HepG2 (cell line): ENCODE results near the gene CNDP1. TPM values are rescaled to one million over a fixed set of nuclear protein-coding genes. Genes with fewer than 3 reads are reported as not detected.

Experiments
- ATAC-seq: fragments of 200-7000 bp; cut with Tn5 transposase; 3 replicates; pipeline ENCODE4 v1.9.1; 2020; ENCODE audit warnings: mild to moderate bottlenecking, moderate library complexity
- BruUV-seq: library from RNA; stranded (reverse); fragments of 400-500 nt; replicated peaks from 2 replicates; lab custom pipeline; 2021; lab: Mats Ljungman, UMichigan
- CTCF ChIA-PET: fragments of 300-600 bp; formaldehyde crosslinking; extraction: SDS; loops from one replicate; lab custom pipeline; 2021; ENCODE audit warnings: low total read pairs, inconsistent platforms, low intra/inter-chr PET ratio; lab: Yijun Ruan, JAX
- POLR2A ChIA-PET: fragments of 350-600 bp; sonication (Branson Sonifier 250); formaldehyde crosslinking; loops from one replicate; lab custom pipeline; 2020; ENCODE audit warnings: antibody characterized with exemption, inconsistent platforms; lab: Yijun Ruan, JAX
- DNase-seq: peaks from one replicate; pipeline ENCODE4 v3.0.0-alpha.2; 2015; ENCODE audit warnings: low spot score
- FAIRE-seq: peaks from 3 replicates; lab custom pipeline; 2011; peaks lifted over from hg19 to GRCh38; lab: Jason Lieb, UNC
- H2AFZ ChIP-seq: one replicate; pipeline ENCODE4 v1.6.1; 2011; ENCODE audit warnings: low read length, inconsistent platforms
- H3K27ac ChIP-seq: fragments of 300-600 bp; 3 replicates; pipeline ENCODE4 v1.8.0; 2011; ENCODE audit warnings: mixed run types, mild to moderate bottlenecking, mixed read lengths, low read length, inconsistent platforms; ENCODE audit not compliant: insufficient read depth; ENCODE audit errors: extremely low read length
- H3K27me3 ChIP-seq, 2 experiments: fragments of 200-600 bp in 1 of 2; 2 replicates in 1 of 2; 3 replicates in 1 of 2; pipeline versions ENCODE4 v1.6.0 to v1.8.0; 2011; ENCODE audit warnings: low read length in 2 of 2, mild to moderate bottlenecking in 2 of 2, moderate library complexity in 2 of 2, inconsistent platforms in 1 of 2; ENCODE audit not compliant: insufficient read depth in 2 of 2, control insufficient read depth in 1 of 2
- H3K36me3 ChIP-seq, 2 experiments: fragments of 200-600 bp in 1 of 2; replicated peaks in 1 of 2; 2 replicates in 1 of 2; 3 replicates in 1 of 2; pipeline versions ENCODE4 v1.5.1 to v1.8.0; 2011; ENCODE audit warnings: low read length in 2 of 2, inconsistent platforms in 1 of 2; ENCODE audit not compliant: insufficient read depth in 2 of 2, control insufficient read depth in 1 of 2
- H3K4me1 ChIP-seq: 2 replicates; pipeline ENCODE4 v1.5.1; 2012; ENCODE audit warnings: low read length, inconsistent platforms; ENCODE audit not compliant: insufficient read depth
- H3K4me2 ChIP-seq: 2 replicates; pipeline ENCODE4 v1.6.0; 2011; ENCODE audit warnings: low read depth, low read length, inconsistent platforms
- H3K4me3 ChIP-seq, 3 experiments: fragments of 200-600 bp in 1 of 3; sonication (generic), shearing (Covaris generic) in 1 of 3; replicated peaks in 1 of 3; 2 replicates each; pipeline ENCODE4 v1.5.1; 2011 to 2016; ENCODE audit warnings: low read length in 3 of 3, inconsistent platforms in 2 of 3, low read depth in 2 of 3, mild to moderate bottlenecking in 2 of 3, control low read depth in 1 of 3, mixed read lengths in 1 of 3; ENCODE audit not compliant: insufficient read depth in 1 of 3
- H3K79me2 ChIP-seq: one replicate; pipeline ENCODE4 v1.6.1; 2011; ENCODE audit warnings: low read length, inconsistent platforms; ENCODE audit not compliant: insufficient read depth
- H3K9ac ChIP-seq: 2 replicates; pipeline ENCODE4 v1.6.0; 2011; ENCODE audit warnings: mild to moderate bottlenecking, low read depth, low read length, inconsistent platforms; ENCODE audit not compliant: insufficient read depth
- H3K9me3 ChIP-seq: 2 replicates; pipeline ENCODE4 v1.5.1; 2012; ENCODE audit warnings: mild to moderate bottlenecking, low read length
- H4K20me1 ChIP-seq: 2 replicates; pipeline ENCODE4 v1.6.0; 2011; ENCODE audit warnings: inconsistent platforms, mild to moderate bottlenecking, low read length, moderate library complexity; ENCODE audit not compliant: insufficient read depth
- ATF7-NPFF ChIP-seq: sonication (generic); formaldehyde crosslinking; IDR thresholded peaks from 2 replicates; pipeline ENCODE4 v1.8.1; 2023; ENCODE audit warnings: mild to moderate bottlenecking, low read depth, missing genetic modification reagents, moderate library complexity
- CSRNP2 ChIP-seq: sonication (generic); formaldehyde crosslinking; conservative IDR thresholded peaks from 2 replicates; pipeline ENCODE4 v1.8.0; 2022; ENCODE audit warnings: low read depth, missing genetic modification reagents
- MED1 ChIP-seq: sonication (generic); formaldehyde crosslinking; IDR thresholded peaks from 2 replicates; pipeline ENCODE4 v1.4.0; 2020; ENCODE audit warnings: missing genetic modification reagents
- MXD3 ChIP-seq: IDR thresholded peaks from 2 replicates; pipeline ENCODE4 v1.6.1; 2016; ENCODE audit warnings: mild to moderate bottlenecking, missing biosample characterization, missing genetic modification reagents
- POLR2A ChIP-seq, 2 experiments: IDR thresholded peaks; 2 replicates each; pipeline ENCODE4 v1.6.1; 2011; ENCODE audit warnings: low read depth in 2 of 2, low read length in 2 of 2, mild to moderate bottlenecking in 1 of 2, moderate library complexity in 1 of 2; ENCODE audit not compliant: insufficient read depth in 1 of 2
- RERE ChIP-seq: IDR thresholded peaks from 2 replicates; pipeline ENCODE4 v1.6.1; 2016; ENCODE audit warnings: low read depth, missing genetic modification reagents, missing compliant biosample characterization
- TMF1 ChIP-seq: sonication (generic); formaldehyde crosslinking; IDR thresholded peaks from 2 replicates; pipeline ENCODE4 v1.8.1; 2022; ENCODE audit warnings: low read depth, missing genetic modification reagents
- ZFP90 ChIP-seq: sonication (generic); formaldehyde crosslinking; IDR thresholded peaks from 2 replicates; pipeline ENCODE4 v1.8.0; 2022; ENCODE audit warnings: missing genetic modification reagents, mild to moderate bottlenecking, inconsistent platforms, borderline replicate concordance
- ZMAT3 ChIP-seq: sonication (generic); formaldehyde crosslinking; conservative IDR thresholded peaks from 2 replicates; pipeline ENCODE4 v1.7.0; 2021; ENCODE audit warnings: missing genetic modification reagents
- ZNF468 ChIP-seq: sonication (generic); formaldehyde crosslinking; IDR thresholded peaks from 2 replicates; pipeline ENCODE4 v1.8.0; 2022; ENCODE audit warnings: mild to moderate bottlenecking, moderate library complexity, missing genetic modification reagents
- ZNF7 ChIP-seq: IDR thresholded peaks from 2 replicates; pipeline ENCODE4 v1.6.1; 2016; ENCODE audit warnings: missing biosample characterization, missing genetic modification reagents
- ZNF775 ChIP-seq: sonication (generic); formaldehyde crosslinking; IDR thresholded peaks from 2 replicates; pipeline ENCODE4 v1.4.0; 2020; ENCODE audit warnings: missing genetic modification reagents, mild to moderate bottlenecking, moderate library complexity, borderline replicate concordance
- WGBS: methylation state at CpG from one replicate; pipeline ENCODE4 v1.1.6; 2017; ENCODE audit warnings: low lambda C conversion rate; 5-methylcytosine and 5-hydroxymethylcytosine counted together
- in situ Hi-C: cut with HindIII; loops from 2 replicates; pipeline ENCODE4 v1.10.0; 2017; ENCODE audit warnings: low pct_unique_long_range_greater_than_20kb; ENCODE audit not compliant: extremely low pct_ligation_motif_present
- intact Hi-C: fragments of 100-400 bp; cut with micrococcal nuclease; formaldehyde crosslinking; loops from one replicate; pipeline ENCODE4 v1.10.0; 2022; ENCODE audit not compliant: unreplicated experiment
- polyA plus RNA-seq, 8 experiments: library from polyadenylated mRNA; depleted of rRNA in 3 of 8; stranded (reverse) in 7 of 8; unstranded in 1 of 8; fragments of >200 nt; fragmentation: Illumina TruSeq in 4 of 8; extraction: Trizol in 4 of 8; gene quantifications; 2 replicates each; pipeline versions ENCODE4 v1.2.1 to v1.2.3, GENCODE V29; 2011 to 2016; ENCODE audit warnings: low read depth in 4 of 8, missing spikeins in 1 of 8, mixed read lengths in 1 of 8; ENCODE audit not compliant: insufficient read depth in 1 of 8
- total RNA-seq, 5 experiments: library from RNA; depleted of rRNA; stranded (reverse); fragments of >200 nt; fragmentation: Illumina TruSeq; extraction: Trizol; gene quantifications; 2 replicates each; pipeline ENCODE4 v1.2.3, GENCODE V29; 2016; ENCODE audit warnings: low read depth in 1 of 5
- TF ChIP-seq, protein P1 (sequence below): sonication (generic); formaldehyde crosslinking; IDR thresholded peaks from 2 replicates; pipeline ENCODE4 v1.8.0; 2022; ENCODE audit warnings: missing genetic modification reagents, mild to moderate bottlenecking, inconsistent platforms, borderline replicate concordance

CNDP1 gene
- total and polyA plus RNA-seq, 2 of the 13 experiments (the other 11 are each of a cell fraction or from before 2014, with no cell fraction given): 0.01 TPM; not detected in 1

GRCh38 chr18:74528913-74529312, 5.4 kb upstream of the CNDP1 start (continued):
- TF ChIP-seq, protein P1, sequence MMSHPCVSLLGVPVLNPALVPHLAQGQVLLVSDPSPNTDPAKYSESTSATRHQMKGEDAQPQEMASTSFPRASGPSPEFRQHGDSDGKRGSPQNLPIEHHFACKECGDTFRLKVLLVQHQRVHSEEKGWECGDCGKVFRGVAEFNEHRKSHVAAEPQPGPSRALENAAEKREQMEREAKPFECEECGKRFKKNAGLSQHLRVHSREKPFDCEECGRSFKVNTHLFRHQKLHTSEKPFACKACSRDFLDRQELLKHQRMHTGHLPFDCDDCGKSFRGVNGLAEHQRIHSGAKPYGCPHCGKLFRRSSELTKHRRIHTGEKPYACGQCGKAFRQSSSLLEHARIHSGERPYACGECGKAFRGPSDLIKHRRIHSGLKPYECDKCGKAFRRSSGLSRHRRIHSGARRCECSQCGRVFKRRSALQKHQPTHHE (CRISPR knock-in tag): no peak
- TF ChIP-seq MXD3 (CRISPR knock-in tag): no peak

DNA sequence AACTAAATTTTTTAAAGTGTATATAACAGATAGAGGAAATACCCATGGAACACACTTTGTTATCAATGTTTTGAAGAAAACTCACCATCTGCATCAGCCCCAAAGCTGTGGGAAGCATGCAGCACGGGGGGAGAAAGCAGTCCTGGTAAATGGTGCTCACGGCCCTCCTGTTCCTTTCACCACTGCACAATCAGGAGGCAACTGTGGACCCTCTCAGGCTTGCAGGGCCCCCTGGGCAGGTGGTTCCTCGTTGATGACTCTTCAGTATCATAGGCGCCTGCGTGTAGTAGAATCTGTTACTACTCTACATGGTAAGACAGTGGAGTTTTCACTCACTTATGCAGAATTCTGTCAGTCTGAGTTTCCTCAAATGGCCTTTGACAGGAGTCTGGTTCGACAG, 4.9 kb upstream of the CNDP1 start:
- Histone ChIP-seq H3K79me2 (no peaks in the 10 kb centered on the region), H3K36me3 (no peaks in the 10 kb centered on the region), H4K20me1 (no peaks in the 10 kb centered on the region), H3K4me1 (peaks cover 7% of the 10 kb centered on the region; the same call in 1 of the 2 replicates), H3K27ac (no peak overlapping the region), H3K4me2 (no peak overlapping the region), H3K4me3 (no peak overlapping the region), H3K9me3 (no peaks in the 10 kb centered on the region), H2AFZ (no peak overlapping the region), H3K27me3 (peaks cover 2 to 5% of the 10 kb centered on the region in 2 experiments; a peak in 2 of 5 replicates), H3K9ac (no peak overlapping the region)
- WGBS: 47% methylated on average over 6 of the region's 6 CpGs
- intact Hi-C loops (no loop called here), in situ Hi-C loops (no loop called here)
- DNase-seq (no peak), ATAC-seq (no peak), FAIRE-seq (no peak)
- ChIA-PET POLR2A (no interaction called here), CTCF (no interaction called here)
- BruUV-seq: no TSS peak
- TF ChIP-seq TMF1 (CRISPR knock-in tag) (no peak), ZNF468 (CRISPR knock-in tag) (no peak), MED1 (CRISPR knock-in tag) (no peak), POLR2A (IDR thresholded peaks at IDR 0.05; ENCODE audit: insufficient read depth in 1 of 2, low read depth in 2 of 2, low read length in 2 of 2) (no peak), ZFP90 (CRISPR knock-in tag) (no peak), RERE (CRISPR knock-in tag) (no peak), CSRNP2 (CRISPR knock-in tag) (no peak), ZMAT3 (CRISPR knock-in tag) (no peak), ATF7-NPFF (no peak), ZNF7 (no peak), ZNF775 (CRISPR knock-in tag) (no peak)
